NCI-H460 (cell line): ENCODE measurements around the gene FRMD4A. TPM values are rescaled to one million over a fixed set of nuclear protein-coding genes. Genes with fewer than 3 reads are reported as not detected.
"Not testable (repeated sequence)": the region's sequence is repeated elsewhere in the genome, so short reads cannot be mapped to it uniquely, and the experiment has no call there.

ENCODE experiments used
- DNase-seq: peaks from one replicate; pipeline ENCODE4 v3.0.0-alpha.2; 2016; ENCODE audit warnings: low read depth; ENCODE audit errors: extremely low read depth
- total RNA-seq: library from RNA; depleted of rRNA; stranded (reverse); fragments of >200 nt; shearing (Covaris generic); gene quantifications from 2 replicates; pipeline ENCODE4 v1.2.3, GENCODE V29; 2014

FRMD4A gene
- total RNA-seq, 1 experiment from 2014 or later, result 4.2 TPM

GRCh38 chr10:13869295-13869664 is 461.4 kb downstream of the FRMD4A start:
- DNase-seq, result no peak

- no peak for DNase-seq
Measured at GRCh38 chr10:13868528-13869294, 462.0 kb downstream of the FRMD4A start.

- no peak for DNase-seq
Measured at GRCh38 chr10:13867822-13868221, 462.9 kb downstream of the FRMD4A start.

- DNase-seq, result no peak
Measured at GRCh38 chr10:13865758-13866491, 464.8 kb downstream of the FRMD4A start.

- DNase-seq, result not testable (repeated sequence)
Measured at GRCh38 chr10:13865220-13865619, 465.5 kb downstream of the FRMD4A start.

- DNase-seq, result no peak
Measured at GRCh38 chr10:13862546-13863233, 468.0 kb downstream of the FRMD4A start.

- no peak for DNase-seq
Measured at GRCh38 chr10:13860886-13861285, 469.8 kb downstream of the FRMD4A start.

GRCh38 chr10:13859979-13860654 is 470.6 kb downstream of the FRMD4A start:
- DNase-seq, result no peak

GRCh38 chr10:13858709-13859108 is 472.0 kb downstream of the FRMD4A start:
- DNase-seq, result no peak

- DNase-seq, result no peak
Measured at GRCh38 chr10:13857451-13857850, 473.3 kb downstream of the FRMD4A start.

GRCh38 chr10:13853854-13854253 is 476.9 kb downstream of the FRMD4A start:
- no peak for DNase-seq

GRCh38 chr10:13852872-13853271 is 477.9 kb downstream of the FRMD4A start:
- DNase-seq, result no peak

GRCh38 chr10:13851906-13852305 is 478.8 kb downstream of the FRMD4A start:
- no peak for DNase-seq

- DNase-seq, result no peak
Measured at GRCh38 chr10:13848520-13849445, 481.9 kb downstream of the FRMD4A start.

- no peak for DNase-seq
Measured at GRCh38 chr10:13847201-13847631, 483.5 kb downstream of the FRMD4A start.

- no peak for DNase-seq
Measured at GRCh38 chr10:13845897-13846296, 484.8 kb downstream of the FRMD4A start.

GRCh38 chr10:13844651-13845050 is 486.1 kb downstream of the FRMD4A start:
- DNase-seq, result no peak

GRCh38 chr10:13842117-13842516 is 488.6 kb downstream of the FRMD4A start:
- DNase-seq, result no peak

GRCh38 chr10:13840036-13840435 is 490.7 kb downstream of the FRMD4A start:
- no peak for DNase-seq
